Mesothelial cell of epicardium (in vitro differentiated cells): ENCODE data around the gene GPR143. TPM values are rescaled to one million over a fixed set of nuclear protein-coding genes. Genes with fewer than 3 reads are reported as not detected.
A peak's percentile ranks its signal among the peaks of the same experiment; 100 is the strongest.

Source experiments
- DNase-seq, 2 experiments: peaks; one replicate each; pipeline ENCODE4 v3.0.0; 2021; ENCODE audit warnings: low spot score in 2 of 2; ENCODE audit not compliant: unreplicated experiment in 2 of 2
- H3K27ac Mint-ChIP-seq: 2 replicates; pipeline ENCODE4 v1.8.0; 2021; ENCODE audit warnings: mixed read lengths
- H3K27me3 Mint-ChIP-seq: 2 replicates; pipeline ENCODE4 v1.8.0; 2021; ENCODE audit warnings: low read depth, mixed read lengths
- H3K36me3 Mint-ChIP-seq: 2 replicates; pipeline ENCODE4 v1.8.0; 2021; ENCODE audit warnings: mixed read lengths
- H3K4me1 Mint-ChIP-seq: 2 replicates; pipeline ENCODE4 v1.8.0; 2021; ENCODE audit warnings: mixed read lengths
- H3K4me3 Mint-ChIP-seq: 2 replicates; pipeline ENCODE4 v1.8.0; 2021; ENCODE audit warnings: mild to moderate bottlenecking, moderate library complexity, mixed read lengths
- H3K9me3 Mint-ChIP-seq: 2 replicates; pipeline ENCODE4 v1.8.0; 2021; ENCODE audit warnings: mixed read lengths
- total RNA-seq: library from RNA; stranded (reverse); gene quantifications from 3 replicates; pipeline ENCODE4 v1.2.1, GENCODE V29; 2021
- TF ChIP-seq, protein P1 (sequence below): fragments of 200-600 bp; sonication (generic); IDR thresholded peaks from one replicate; pipeline ENCODE4 v1.5.0; 2021; ENCODE audit warnings: antibody characterized with exemption; ENCODE audit not compliant: unreplicated experiment

Gene GPR143
- total RNA-seq, 1 donor from 2014 or later, result 6.4 TPM

DNA sequence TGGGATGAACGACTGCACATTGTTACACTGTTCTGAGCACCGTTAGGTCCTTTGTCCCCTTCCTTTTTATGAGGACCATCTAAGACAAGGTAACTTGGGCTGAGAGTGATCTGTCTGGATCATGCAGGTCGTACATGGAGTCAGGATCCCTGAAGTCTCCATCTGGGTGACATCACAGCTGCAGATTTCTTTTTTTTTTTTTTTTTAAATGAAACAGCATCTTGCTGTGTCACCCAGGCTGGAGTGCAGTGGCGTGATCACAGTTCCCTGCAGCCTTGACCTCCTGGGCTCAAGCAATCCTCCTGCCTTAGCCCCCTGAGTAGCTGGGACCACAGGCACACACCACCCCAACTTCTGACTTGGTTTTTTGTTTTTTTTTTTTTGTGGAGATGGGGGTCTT is 37.1 kb upstream of the GPR143 start:
- H3K36me3 Mint-ChIP-seq, result peaks cover 10% of the 10 kb centered on the region
- H3K27ac Mint-ChIP-seq, result no peak overlapping the region
- TF ChIP-seq, protein P1, sequence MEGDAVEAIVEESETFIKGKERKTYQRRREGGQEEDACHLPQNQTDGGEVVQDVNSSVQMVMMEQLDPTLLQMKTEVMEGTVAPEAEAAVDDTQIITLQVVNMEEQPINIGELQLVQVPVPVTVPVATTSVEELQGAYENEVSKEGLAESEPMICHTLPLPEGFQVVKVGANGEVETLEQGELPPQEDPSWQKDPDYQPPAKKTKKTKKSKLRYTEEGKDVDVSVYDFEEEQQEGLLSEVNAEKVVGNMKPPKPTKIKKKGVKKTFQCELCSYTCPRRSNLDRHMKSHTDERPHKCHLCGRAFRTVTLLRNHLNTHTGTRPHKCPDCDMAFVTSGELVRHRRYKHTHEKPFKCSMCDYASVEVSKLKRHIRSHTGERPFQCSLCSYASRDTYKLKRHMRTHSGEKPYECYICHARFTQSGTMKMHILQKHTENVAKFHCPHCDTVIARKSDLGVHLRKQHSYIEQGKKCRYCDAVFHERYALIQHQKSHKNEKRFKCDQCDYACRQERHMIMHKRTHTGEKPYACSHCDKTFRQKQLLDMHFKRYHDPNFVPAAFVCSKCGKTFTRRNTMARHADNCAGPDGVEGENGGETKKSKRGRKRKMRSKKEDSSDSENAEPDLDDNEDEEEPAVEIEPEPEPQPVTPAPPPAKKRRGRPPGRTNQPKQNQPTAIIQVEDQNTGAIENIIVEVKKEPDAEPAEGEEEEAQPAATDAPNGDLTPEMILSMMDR, result no peak
- H3K27me3 Mint-ChIP-seq, result no peaks in the 10 kb centered on the region
- DNase-seq, result no peak
- H3K4me3 Mint-ChIP-seq, result no peak overlapping the region
- H3K4me1 Mint-ChIP-seq, result peaks cover 9% of the 10 kb centered on the region
- H3K9me3 Mint-ChIP-seq, result peaks cover 15% of the 10 kb centered on the region

DNA sequence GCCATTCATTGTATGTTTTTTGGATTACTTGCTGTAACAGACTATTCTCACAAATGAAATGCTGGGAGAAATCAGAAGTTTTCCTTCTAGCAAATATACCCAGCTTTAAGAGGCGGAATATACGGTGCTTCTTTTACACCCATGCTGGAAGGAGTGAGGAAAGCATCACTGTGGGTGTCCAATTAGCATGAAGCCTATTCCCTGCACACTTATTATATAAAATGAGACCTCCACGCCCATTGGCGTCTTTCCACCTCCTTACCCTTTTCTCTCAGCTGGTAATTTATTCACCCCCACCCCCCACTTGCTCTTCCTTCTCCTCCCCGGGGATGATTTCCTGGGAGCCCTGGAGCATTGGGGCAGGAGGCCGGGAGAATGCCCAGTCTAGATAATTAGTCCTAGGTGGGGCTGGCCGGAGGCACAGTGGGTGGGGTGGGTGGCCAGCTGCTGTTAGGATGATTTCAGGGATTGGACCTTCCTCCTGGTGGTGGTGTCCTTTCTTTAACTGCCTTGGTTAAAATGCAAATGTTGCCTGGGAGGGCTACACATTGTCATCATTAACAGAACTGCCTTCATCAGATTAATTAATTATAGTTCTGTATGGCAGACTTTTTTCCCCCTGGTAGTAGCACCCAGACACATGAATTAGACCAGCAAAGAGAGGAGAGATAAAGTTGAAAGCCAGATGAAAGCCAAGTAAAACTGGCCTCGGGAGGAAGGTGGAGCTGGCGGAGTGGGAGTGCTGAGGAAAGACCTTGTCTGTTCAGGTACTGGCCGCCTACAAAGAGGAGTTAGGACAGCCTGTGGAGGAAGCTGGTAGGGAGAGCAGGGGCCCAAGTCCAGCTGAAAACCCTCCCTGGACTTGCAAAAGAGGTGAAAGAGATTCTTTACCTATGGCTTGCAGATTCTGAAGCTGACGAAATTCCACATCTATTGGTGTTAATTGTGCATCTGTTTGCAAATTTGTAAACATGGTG is 32.0 kb upstream of the GPR143 start:
- TF ChIP-seq, protein P1, result no peak
- no peak for DNase-seq
- Mint-ChIP-seq H3K27me3 (no peaks in the 10 kb centered on the region), H3K4me3 (no peak overlapping the region), H3K4me1 (peaks cover 9% of the 10 kb centered on the region), H3K9me3 (peaks cover 26% of the 10 kb centered on the region), H3K27ac (peak overlapping the region; percentile 64), H3K36me3 (peaks cover 18% of the 10 kb centered on the region)

DNA sequence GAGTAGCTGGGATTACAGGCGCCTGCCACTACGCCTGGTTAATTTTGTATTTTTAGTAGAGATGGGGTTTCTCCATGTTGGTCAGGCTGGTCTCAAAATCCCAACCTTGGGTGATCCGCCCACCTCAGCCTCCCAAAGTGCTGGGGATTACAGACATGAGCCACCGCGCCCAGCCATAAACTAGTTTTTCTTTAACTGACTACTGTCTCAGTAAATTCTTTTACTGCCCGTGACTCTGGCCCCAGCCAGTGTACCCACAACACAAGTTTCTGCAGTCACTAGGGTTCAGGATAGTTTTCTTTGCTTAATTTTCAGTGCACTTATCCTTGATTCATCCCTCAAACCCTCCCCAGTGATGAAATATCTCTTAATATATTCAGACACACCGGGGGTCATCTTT is 28.8 kb upstream of the GPR143 start:
- peaks cover 9% of the 10 kb centered on the region for H3K4me1 Mint-ChIP-seq
- no peak overlapping the region for H3K4me3 Mint-ChIP-seq
- H3K27me3 Mint-ChIP-seq, result no peaks in the 10 kb centered on the region
- H3K27ac Mint-ChIP-seq, result no peak overlapping the region
- TF ChIP-seq, protein P1, result no peak
- H3K36me3 Mint-ChIP-seq, result peaks cover 9% of the 10 kb centered on the region
- DNase-seq, result no peak
- peaks cover 19% of the 10 kb centered on the region for H3K9me3 Mint-ChIP-seq

DNA sequence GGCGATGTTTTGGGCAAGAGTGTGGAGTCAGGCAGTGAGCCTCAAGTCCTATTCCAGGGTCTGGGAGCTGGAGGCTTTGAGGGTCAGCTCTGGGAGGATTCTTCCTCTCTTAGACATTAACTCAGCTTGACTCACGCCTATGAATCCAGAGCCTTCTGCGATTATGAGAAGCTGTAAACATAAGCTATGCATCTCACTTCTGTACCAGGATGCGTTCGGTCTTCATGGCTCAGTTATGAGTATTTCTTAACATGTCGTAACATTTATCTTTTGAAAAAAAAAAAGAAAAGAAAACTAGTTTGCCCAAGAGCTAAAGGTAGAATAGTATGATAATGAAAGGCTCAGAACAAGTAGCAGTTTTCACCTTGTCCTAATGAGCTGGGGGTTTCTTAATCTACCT is 25.2 kb upstream of the GPR143 start:
- Mint-ChIP-seq H3K27ac (no peak overlapping the region), H3K4me3 (no peak overlapping the region), H3K27me3 (no peaks in the 10 kb centered on the region)

DNA sequence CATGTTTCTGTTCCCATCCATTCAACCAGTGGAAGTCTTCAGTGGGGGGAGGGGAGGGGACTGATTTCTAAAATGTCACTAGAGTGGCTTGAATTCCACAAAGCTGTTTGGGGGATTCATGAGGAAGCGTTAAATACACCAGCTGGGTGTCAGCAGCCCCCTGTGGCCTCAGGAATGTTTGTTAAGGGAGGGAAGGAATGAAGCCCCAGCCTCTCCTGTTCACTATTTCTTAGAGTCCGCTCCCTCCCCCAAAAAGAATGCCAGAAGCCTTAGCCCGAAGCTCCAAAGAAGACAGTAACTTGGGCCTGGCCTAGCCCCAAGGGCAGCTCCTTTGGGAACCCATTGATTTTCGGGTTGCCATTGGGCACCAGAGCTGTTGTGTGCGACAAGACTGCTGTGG is 23.9 kb upstream of the GPR143 start:
- Mint-ChIP-seq H3K9me3 (peaks cover 6% of the 10 kb centered on the region), H3K36me3 (no peaks in the 10 kb centered on the region), H3K4me1 (peaks cover 18% of the 10 kb centered on the region), H3K4me3 (no peak overlapping the region), H3K27ac (no peak overlapping the region), H3K27me3 (no peaks in the 10 kb centered on the region)
- TF ChIP-seq, protein P1, result no peak
- DNase-seq, result no peak

More for the DNA sequence above, 25.2 kb upstream of the GPR143 start:
- peaks cover 17% of the 10 kb centered on the region for H3K9me3 Mint-ChIP-seq
- peaks cover 8% of the 10 kb centered on the region for H3K36me3 Mint-ChIP-seq
- peaks cover 18% of the 10 kb centered on the region for H3K4me1 Mint-ChIP-seq
- no peak for DNase-seq
- TF ChIP-seq, protein P1, result no peak
